Stimulated activated CD8-positive, alpha-beta memory T cell treated with anti-CD3 and anti-CD28 coated beads, Interleukin-12 subunit alpha, Interleukin-12 subunit beta, amount 100 ng/mL, for 24 hours (primary cell): ENCODE data around the gene ADGRF3.
"Not testable (repeated sequence)": the region's sequence is repeated elsewhere in the genome, so short reads cannot be mapped to it uniquely, and the experiment has no call there.

ENCODE experiments used
- DNase-seq: peaks from one replicate; pipeline ENCODE4 v3.0.0-alpha.2; 2020; ENCODE audit errors: extremely low read depth

The ADGRF3 gene

DNA sequence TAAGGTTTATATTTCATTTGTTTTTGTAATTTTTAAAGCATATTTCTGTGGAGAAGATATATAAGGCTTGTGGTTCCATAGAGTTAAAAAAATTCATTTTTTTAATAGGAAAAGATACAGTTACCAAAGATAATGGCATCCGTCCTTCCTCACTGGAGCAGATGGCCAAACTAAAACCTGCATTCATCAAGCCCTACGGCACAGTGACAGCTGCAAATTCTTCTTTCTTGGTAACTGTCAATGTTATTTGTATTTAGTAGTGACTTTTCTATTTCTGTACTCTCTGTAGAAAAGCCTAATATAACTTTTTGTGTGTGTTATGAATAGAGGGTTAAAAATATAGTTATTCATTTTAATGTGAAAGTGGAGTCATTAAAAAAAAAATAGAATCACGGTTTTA is 66.7 kb downstream of the ADGRF3 start:
- no peak for DNase-seq

DNA sequence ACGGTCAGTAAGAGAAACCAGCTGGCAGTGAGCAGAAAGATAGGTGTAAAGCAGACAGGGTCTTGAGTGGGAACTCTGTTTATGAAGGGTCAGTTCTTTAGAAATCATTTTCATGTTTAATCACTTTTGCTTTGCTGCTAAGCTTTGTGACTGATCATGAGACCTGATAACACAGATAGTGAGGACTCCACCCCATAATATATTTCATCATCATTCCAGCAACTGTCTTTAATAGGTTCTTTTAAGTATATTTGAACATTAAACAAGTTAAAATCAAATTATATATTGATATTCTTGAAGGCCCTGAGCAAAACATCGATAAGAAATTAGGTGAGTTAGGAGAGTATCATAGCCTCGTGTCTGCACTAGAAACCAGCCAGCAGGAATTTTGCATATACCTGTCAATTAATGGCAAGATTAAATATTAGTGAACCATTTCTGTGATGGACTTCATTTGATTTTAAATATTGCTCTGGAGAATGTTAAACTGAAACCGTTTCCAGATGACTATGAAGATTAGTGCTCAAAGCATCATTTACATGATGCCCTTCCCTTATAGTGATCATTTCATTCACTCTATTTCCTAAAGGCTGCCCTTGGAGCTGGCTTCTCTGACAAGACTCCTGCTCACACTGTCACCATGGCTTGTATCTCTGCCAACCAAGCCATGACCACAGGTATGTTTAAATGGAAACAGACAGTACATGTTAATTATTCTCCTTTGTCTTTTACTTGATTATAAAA is 69.9 kb downstream of the ADGRF3 start:
- no peak for DNase-seq

DNA sequence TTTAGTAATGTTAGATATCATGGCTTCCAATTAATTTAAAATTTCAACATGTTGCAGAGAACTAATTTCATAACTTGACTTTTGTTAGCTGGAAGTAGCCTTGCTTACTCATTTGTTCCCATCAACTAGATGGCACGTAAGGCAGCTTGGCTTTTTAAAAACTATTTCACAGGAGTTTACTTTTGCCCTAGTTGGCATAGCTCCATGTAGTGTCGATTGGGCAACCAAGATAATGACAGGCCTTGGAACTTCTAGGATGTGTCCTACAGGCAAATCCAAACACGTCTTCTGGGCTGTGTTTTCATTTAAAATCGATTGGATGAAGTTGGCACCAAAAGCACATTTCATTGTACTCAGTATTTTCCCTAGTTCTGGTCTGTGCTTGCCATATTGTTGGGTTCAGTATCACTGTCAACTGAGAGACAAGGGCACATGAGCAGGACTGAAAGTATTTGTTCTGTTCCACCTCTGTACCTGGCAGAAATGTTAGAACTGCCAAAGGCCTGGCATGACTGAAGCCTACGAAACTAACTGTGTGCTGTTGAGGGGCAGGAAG is 72.5 kb downstream of the ADGRF3 start:
- DNase-seq: no peak

DNA sequence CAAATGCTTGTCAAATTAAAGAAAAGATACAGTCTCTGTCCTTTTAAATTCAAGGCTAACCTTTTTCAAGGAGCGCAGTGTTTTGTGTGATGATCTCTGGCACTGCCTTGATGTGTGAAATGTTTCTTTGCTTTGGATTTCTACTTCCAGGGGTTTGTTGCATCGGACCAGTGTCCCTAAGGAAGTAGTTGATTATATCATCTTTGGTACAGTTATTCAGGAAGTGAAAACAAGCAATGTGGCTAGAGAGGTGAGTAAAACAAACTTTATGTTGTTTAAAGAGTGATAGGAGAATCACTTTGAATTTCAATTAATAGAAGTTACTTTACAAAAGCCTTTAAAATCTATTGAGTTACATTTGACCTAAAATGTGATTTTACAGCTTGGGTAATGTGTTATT is 73.1 kb downstream of the ADGRF3 start:
- no peak for DNase-seq

DNA sequence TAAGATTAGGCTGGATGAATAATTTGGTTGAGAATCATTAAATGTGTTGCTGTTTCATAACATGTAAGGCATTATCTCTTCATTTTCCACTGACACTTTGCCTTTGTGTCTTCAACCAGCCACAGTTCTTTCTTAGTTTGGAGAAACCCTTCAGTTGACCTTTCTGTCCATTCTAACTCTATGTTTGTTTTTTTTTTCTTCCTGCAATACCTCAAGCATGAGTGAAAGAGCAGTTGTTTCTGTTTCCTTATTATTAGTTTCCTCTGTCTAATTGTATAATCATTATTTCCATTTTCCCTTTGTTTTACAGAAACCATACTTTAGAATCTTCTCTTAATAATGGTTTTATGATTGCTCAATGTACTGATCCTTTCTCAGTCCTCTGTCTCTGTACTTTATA is 76.2 kb downstream of the ADGRF3 start:
- DNase-seq: no peak

DNA sequence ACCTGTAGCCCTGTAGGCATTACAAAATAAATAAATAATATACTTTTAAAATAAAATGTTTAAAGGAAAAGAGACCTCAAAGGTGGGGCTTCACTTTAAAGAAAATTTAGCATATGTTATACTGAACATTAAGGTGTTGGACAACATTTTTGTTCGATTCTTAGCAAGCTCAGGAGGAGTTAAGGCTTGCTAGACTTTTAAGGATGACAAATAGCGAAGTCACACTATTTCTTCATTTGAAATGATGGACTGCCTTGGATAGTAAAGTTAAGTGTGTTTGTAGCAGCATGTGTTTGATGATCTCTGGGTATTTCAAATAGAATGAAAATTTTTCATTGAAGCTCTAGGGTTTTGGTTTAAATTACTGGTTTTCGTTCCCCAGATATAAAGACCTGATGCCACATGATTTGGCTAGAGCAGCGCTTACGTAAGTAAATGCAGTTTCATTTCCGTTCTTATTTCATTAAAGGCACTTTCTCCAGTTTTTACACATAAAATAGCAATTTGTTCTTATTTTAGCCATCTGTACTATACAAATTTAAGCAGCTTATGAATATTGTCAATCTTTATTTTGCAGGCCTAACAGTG is 76.9 kb downstream of the ADGRF3 start:
- DNase-seq: no peak

DNA sequence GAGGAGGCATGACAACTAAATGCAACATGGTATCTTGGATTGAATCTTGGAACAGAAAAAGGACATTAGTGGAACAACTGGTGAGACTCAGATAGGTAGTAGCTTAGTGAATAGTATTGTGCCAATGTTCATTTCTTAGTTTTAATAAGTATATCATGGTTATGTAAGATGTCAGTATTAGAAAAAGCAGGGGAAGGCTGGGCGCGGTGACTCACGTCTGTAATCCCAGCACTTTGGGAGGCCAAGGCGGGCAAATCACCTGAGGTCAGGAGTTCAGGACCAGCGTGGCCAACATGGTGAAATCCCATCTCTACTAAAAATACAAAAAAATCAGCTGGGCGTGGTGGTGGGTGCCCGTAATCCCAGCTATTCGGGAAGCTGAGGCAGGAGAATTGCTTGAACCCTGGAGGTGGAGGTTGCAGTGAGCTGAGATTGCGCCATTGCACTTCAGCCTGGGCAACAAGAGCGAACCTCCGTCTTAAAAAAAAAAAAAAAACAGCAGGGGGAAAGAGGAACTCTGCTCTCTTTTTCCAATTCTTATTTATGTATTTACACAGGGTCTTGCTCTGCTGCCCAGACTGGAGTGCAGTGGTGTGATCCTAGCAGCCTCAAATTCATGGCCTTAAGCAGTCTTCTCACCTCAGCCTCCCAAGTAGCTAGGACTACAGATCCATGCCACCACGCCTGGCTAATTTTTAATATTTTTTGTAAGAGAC is 77.8 kb downstream of the ADGRF3 start:
- DNase-seq: not testable (repeated sequence)

DNA sequence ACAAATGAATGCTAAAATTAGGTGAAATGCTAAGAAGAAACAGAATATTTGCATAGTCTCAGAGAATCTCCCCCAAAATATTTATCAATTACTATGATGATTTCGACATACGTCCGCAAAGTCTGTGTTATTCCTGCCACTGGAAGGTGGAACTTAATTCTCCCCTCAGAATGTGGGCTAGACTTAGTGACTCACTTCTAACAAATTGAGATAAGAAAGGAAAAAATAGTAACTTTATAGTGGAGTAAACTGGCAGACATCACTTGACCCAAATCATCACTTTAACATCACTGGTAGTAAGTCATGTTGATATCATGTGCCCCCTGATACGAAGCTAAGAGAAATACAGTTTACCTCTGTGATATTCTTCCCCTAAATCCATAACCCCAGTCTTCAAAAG is 78.4 kb downstream of the ADGRF3 start:
- DNase-seq: no peak

DNA sequence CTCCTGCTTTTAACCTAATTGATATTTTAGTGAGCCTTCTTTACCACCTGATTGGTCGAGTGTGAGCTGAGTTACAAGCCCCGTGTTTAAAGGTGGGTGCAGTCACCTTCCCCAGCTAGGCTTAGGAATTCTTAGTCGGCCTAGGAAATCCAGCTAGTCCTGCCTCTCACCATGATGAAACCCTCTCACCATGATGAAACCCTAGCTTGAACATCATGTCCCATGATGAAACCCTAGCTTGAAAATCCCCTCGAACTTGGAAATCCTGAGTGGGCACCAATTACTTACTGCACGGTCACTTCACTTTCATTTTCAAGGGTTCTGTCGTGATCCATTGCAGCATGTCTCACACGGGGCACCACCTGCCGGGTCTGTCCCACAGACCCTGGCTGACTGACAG is 87.8 kb downstream of the ADGRF3 start:
- not testable (repeated sequence) for DNase-seq
